Left lung (tissue), 10 donors: Measurements from ENCODE around the gene PDE6H. TPM values are rescaled to one million over a fixed set of nuclear protein-coding genes. Genes with fewer than 3 reads are reported as not detected.

Experiments used
- ATAC-seq: fragments of 200-7000 bp; cut with Tn5 transposase; one replicate; pipeline ENCODE4 v1.9.1; 2020; ENCODE audit warnings: moderate library complexity
- DNase-seq, 4 donors: peaks; one replicate each; pipeline ENCODE4 v3.0.0-alpha.2; 2013 to 2020
- H3K27ac ChIP-seq, 2 donors: fragments of 200-600 bp; sonication (generic) in 1 of 2; one replicate each; pipeline versions ENCODE4 v1.5.0 to v1.8.0; 2020 to 2021
- H3K27me3 ChIP-seq, 2 donors: fragments of 200-600 bp; sonication (generic) in 1 of 2; one replicate each; pipeline versions ENCODE4 v1.5.0 to v1.8.0; 2020 to 2021
- H3K36me3 ChIP-seq, 2 donors: fragments of 200-600 bp; sonication (generic) in 1 of 2; one replicate each; pipeline versions ENCODE4 v1.5.0 to v1.8.0; 2020 to 2021
- H3K4me1 ChIP-seq, 2 donors: fragments of 200-600 bp; one replicate each; pipeline ENCODE4 v1.8.0; 2021
- H3K4me3 ChIP-seq, 2 donors: fragments of 200-600 bp; sonication (generic) in 1 of 2; one replicate each; pipeline versions ENCODE4 v1.5.0 to v1.8.0; 2020 to 2021; ENCODE audit warnings: mild to moderate bottlenecking in 1 of 2
- H3K9me3 ChIP-seq, 2 donors: fragments of 200-600 bp; sonication (generic) in 1 of 2; one replicate each; pipeline versions ENCODE4 v1.5.0 to v1.8.0; 2020 to 2021
- intact Hi-C, 2 donors: fragments of 100-400 bp; cut with DNase I; formaldehyde crosslinking; loops; one replicate each; pipeline versions ENCODE4 v1.11.2 to v1.14.2; 2022
- polyA plus RNA-seq, 6 donors: library from polyadenylated mRNA; unstranded; fragments of 120-200 nt; gene quantifications; one replicate each; pipeline ENCODE4 v1.2.1, GENCODE V29; 2013; ENCODE audit not compliant: insufficient read length in 6 of 6
- total RNA-seq, 2 donors: library from RNA; stranded (reverse); fragmentation: NEBNext Ultra II Directional; extraction: Animal tissue kit (Norgen Biotek cat#: 25700); gene quantifications; one replicate each; pipeline ENCODE4 v1.2.1, GENCODE V29; 2021
- TF ChIP-seq, protein P1 (sequence below), 2 donors: fragments of 200-600 bp; sonication (generic) in 1 of 2; IDR thresholded peaks; one replicate each; pipeline versions ENCODE4 v1.5.0 to v1.8.0; 2021; ENCODE audit warnings: antibody characterized with exemption in 2 of 2
- donor health status: DM: no; HTN: yes; CAD: no.
- donor health status: DM: no; HTN: no; CAD: no.

Gene PDE6H
- total and polyA plus RNA-seq, 8 donors = not detected

DNA sequence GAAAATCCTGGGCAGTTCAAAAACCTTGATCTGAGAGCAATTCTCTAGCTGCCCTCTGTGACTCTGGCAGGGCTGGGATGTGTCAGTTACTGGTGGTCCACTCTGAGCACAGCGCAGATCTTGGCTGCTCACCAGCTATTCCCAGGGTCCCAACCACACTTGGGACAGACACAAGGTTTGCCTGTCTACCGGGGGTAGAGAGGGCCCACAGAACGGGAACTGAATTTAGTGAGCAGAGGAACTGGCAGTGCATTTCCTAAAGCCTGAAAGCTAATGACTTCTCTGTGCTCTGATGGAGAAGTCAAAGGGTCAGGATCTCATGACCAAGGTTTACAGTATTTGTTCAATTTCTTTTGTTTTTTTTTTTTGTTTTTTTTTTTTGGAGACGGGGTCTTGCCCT, 2.6 kb downstream of the PDE6H start:
- no peak overlapping the region for H3K4me3 ChIP-seq
- H3K27ac ChIP-seq = no peak overlapping the region
- H3K36me3 ChIP-seq = no peaks in the 10 kb centered on the region
- H3K9me3 ChIP-seq = no peaks in the 10 kb centered on the region
- TF ChIP-seq, protein P1, sequence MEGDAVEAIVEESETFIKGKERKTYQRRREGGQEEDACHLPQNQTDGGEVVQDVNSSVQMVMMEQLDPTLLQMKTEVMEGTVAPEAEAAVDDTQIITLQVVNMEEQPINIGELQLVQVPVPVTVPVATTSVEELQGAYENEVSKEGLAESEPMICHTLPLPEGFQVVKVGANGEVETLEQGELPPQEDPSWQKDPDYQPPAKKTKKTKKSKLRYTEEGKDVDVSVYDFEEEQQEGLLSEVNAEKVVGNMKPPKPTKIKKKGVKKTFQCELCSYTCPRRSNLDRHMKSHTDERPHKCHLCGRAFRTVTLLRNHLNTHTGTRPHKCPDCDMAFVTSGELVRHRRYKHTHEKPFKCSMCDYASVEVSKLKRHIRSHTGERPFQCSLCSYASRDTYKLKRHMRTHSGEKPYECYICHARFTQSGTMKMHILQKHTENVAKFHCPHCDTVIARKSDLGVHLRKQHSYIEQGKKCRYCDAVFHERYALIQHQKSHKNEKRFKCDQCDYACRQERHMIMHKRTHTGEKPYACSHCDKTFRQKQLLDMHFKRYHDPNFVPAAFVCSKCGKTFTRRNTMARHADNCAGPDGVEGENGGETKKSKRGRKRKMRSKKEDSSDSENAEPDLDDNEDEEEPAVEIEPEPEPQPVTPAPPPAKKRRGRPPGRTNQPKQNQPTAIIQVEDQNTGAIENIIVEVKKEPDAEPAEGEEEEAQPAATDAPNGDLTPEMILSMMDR (IDR thresholded peaks at IDR 0.05) = no peak
- peaks cover 0 to 49% of the 10 kb centered on the region in 2 donors for H3K4me1 ChIP-seq
- intact Hi-C loops = no loop called here
- ATAC-seq (peak; percentile 24), DNase-seq (no peak)
- no peaks in the 10 kb centered on the region for H3K27me3 ChIP-seq

DNA sequence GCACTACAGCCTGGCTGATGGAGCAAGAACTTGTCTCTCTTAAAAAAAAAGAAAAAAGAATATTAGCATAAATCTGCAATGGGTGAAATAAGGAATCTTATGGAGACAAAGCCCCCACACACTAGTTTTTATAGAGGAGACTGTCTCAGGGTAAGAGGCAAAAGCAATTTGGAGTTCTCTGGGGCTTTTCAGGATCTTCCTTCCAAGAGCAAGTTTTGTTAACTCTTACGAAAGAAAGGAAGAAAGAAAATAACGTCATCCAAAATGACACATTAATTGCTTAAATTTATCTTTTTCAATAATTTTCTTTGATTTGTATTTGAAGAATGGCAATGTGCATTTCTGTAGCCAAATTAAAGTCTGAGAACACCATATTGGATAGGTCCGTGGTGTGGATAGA, 3.8 kb downstream of the PDE6H start:
- ATAC-seq = no peak

DNA sequence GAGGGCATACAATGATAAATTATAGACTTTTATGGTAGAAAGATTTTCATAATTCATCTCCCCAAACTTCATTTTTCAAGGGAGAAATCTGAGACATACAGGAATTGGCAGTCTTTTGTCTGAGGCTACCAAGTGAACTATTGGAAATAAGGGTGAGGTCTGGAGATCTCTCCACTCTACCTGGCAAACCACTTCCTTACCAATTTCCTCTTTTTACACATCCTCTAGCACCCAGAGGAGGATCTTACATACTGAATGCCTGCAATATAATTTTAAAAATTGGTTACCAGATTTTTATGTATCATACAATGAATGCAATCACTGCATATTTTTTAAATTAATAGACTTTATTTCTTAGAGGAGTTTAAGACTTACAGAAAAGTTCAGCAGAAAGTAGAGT, 6.6 kb downstream of the PDE6H start:
- no peaks in the 10 kb centered on the region for H3K36me3 ChIP-seq
- no peak for ATAC-seq
- no peaks in the 10 kb centered on the region for H3K9me3 ChIP-seq
- TF ChIP-seq, protein P1 (IDR thresholded peaks at IDR 0.05) = no peak
- no peaks in the 10 kb centered on the region for H3K27me3 ChIP-seq
- no peak for DNase-seq
- intact Hi-C loops = no loop called here
- H3K27ac ChIP-seq = no peak overlapping the region
- H3K4me3 ChIP-seq = no peak overlapping the region
- H3K4me1 ChIP-seq = peaks cover 0 to 73% of the 10 kb centered on the region in 2 donors

More for the DNA sequence above, 3.8 kb downstream of the PDE6H start:
- Histone ChIP-seq H3K4me1 (peaks cover 0 to 61% of the 10 kb centered on the region in 2 donors), H3K36me3 (no peaks in the 10 kb centered on the region), H3K9me3 (no peaks in the 10 kb centered on the region), H3K27ac (no peak overlapping the region), H3K27me3 (no peaks in the 10 kb centered on the region), H3K4me3 (no peak overlapping the region)
- no peak for DNase-seq
- intact Hi-C loops = no loop called here
- TF ChIP-seq, protein P1 (IDR thresholded peaks at IDR 0.05) = no peak

DNA sequence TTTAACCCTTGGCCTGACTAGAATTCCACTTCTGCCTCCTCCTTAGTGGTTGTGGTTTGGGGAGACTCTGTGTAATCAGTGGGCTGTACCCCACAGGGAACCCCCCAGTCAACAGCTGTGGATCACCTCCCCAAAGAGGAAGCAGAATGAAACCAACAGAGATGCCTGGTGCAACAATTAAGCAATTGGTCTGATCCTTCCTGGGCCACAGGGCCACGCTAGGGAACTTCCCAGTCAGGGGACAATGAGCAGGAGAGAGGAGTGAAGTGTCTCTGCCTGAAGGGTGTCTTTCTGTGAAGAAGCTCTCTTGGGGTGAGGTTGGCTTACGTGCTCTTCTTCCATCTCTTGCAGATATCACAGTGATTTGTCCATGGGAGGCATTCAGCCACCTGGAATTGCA, 8.2 kb downstream of the PDE6H start:
- intact Hi-C loops = loop anchor here in 1 of 2 donors (10.0 kb wide), 1 partner anchor 246 kb away; no protein-coding TSS in a partner anchor
- H3K36me3 ChIP-seq = no peaks in the 10 kb centered on the region
- peak overlapping the region in 1 of 2 donors; percentile 88 for H3K27ac ChIP-seq
- TF ChIP-seq, protein P1 (IDR thresholded peaks at IDR 0.05) = no peak
- ATAC-seq = peak; percentile 67
- H3K27me3 ChIP-seq = no peaks in the 10 kb centered on the region
- peak in 2 of 4 donors; percentile 60 to 76 for DNase-seq
- H3K4me3 ChIP-seq = peak overlapping the region in 1 of 2 donors; percentile 20
- H3K4me1 ChIP-seq = peaks cover 0 to 69% of the 10 kb centered on the region in 2 donors
- no peaks in the 10 kb centered on the region for H3K9me3 ChIP-seq

DNA sequence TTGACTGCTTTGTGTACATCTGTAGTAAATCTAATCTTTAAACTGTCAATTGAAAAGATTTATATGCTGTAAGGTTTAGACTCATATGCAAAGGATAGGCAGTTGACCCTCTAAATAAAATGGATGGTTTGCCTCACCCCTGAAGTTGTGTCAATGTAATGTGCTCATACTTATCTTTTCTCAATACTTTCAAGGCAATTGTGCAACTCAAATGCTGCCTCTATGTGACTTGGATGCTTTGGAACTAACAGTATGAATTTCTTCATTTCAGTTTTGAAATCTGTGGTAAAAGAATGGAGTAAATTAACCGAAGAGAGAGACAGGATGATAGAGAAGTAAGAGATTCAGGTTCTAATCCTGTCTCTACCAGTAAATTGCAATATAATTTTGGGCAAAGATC, 9.7 kb downstream of the PDE6H start:
- TF ChIP-seq, protein P1 (IDR thresholded peaks at IDR 0.05) = no peak
- no peaks in the 10 kb centered on the region for H3K27me3 ChIP-seq
- no peaks in the 10 kb centered on the region for H3K9me3 ChIP-seq
- H3K4me1 ChIP-seq = peaks cover 0 to 65% of the 10 kb centered on the region in 2 donors
- ATAC-seq (no peak), DNase-seq (no peak)
- H3K27ac ChIP-seq = peak overlapping the region in 1 of 2 donors; percentile 88
- intact Hi-C loops = loop anchor here in 1 of 2 donors (10.0 kb wide), 1 partner anchor 248 kb away; no protein-coding TSS in a partner anchor
- H3K36me3 ChIP-seq = no peaks in the 10 kb centered on the region
- no peak overlapping the region for H3K4me3 ChIP-seq
